Peyer's patch (tissue), 4 donors: ENCODE results near the gene NCOA7.

Source experiments
- CTCF ChIP-seq, 6 experiments: fragments of 450-650 bp in 4 of 6; fragments of 200-600 bp in 2 of 6; sonication (generic) in 1 of 6; IDR thresholded peaks; one replicate each; pipeline ENCODE4 v1.5.1; 2017 to 2019; ENCODE audit warnings: antibody characterized with exemption in 6 of 6, mild to moderate bottlenecking in 3 of 6, moderate library complexity in 1 of 6
- POLR2A ChIP-seq, 2 donors: fragments of 450-650 bp; IDR thresholded peaks; one replicate each; pipeline ENCODE4 v1.5.1; 2017; ENCODE audit warnings: antibody characterized with exemption in 2 of 2, mild to moderate bottlenecking in 2 of 2, moderate library complexity in 2 of 2

GRCh38 chr6:125869427-125869826, 78.7 kb downstream of the NCOA7 start:
- TF ChIP-seq CTCF (IDR thresholded peaks at IDR 0.05) (no peak), POLR2A (IDR thresholded peaks at IDR 0.05) (no peak)
